NCI-H226 (cell line): ENCODE results near the gene RHOA.
"Not testable (repeated sequence)": the region's sequence is repeated elsewhere in the genome, so short reads cannot be mapped to it uniquely, and the experiment has no call there.

ENCODE experiments used
- DNase-seq: peaks from one replicate; pipeline ENCODE4 v3.0.0-alpha.2; 2015

The RHOA gene

DNA sequence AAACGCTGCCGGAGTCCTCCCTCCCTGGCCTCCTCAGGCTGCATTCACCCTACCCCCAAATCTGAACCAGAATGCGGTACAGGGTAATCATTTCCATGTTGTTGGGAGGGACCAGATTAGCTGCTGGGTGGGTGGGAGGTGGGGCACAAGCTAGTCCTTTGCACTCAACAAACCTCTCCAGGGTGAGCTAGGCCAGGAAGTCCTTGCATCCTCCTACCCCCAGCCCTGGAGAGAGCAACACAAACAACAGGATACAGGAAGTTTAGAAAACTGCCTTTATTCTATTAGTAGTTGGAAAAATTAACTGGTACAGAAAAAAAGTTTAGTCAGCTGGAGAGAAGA is 52.9 kb downstream of the RHOA start:
- peak; percentile 39 for DNase-seq

- peak; percentile 97 for DNase-seq
Observed at GRCh38 chr3:49358217-49358883, 53.4 kb downstream of the RHOA start, which contains the start of gene GPX1. Gene GPX1, minus strand, starts transcription at chr3:49358353. Its CDS starts 75 bp downstream, at chr3:49358278.

DNA sequence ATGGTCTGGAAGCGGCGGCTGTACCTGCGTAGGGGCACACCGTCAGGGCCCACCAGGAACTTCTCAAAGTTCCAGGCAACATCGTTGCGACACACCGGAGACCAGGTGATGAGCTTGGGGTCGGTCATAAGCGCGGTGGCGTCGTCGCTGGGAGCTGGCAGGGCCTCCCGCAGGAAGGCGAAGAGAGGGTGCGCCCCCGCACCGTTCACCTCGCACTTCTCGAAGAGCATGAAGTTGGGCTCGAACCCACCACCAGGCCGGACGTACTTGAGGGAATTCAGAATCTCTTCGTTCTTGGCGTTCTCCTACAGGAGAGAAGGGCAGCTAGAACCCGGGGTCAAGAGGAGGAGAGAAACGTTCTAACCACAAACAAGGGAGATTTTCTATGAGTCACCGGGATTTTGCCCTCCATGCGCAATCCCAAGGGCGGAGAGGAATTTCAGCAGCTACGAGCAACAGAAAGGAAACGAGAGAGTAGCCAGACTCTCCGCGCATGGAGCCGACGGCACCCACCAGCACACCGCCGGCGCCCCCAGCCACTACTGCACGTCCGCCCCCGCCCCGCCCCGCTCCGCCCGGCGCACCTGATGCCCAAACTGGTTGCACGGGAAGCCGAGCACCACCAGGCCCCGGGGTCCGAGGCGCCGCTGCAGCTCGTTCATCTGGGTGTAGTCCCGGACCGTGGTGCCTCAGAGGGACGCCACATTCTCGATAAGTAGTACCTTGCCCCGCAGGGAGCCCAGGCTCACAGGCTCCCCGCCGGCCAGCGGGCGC is 54.1 kb downstream of the RHOA start:
- peak; percentile 90 for DNase-seq

DNA sequence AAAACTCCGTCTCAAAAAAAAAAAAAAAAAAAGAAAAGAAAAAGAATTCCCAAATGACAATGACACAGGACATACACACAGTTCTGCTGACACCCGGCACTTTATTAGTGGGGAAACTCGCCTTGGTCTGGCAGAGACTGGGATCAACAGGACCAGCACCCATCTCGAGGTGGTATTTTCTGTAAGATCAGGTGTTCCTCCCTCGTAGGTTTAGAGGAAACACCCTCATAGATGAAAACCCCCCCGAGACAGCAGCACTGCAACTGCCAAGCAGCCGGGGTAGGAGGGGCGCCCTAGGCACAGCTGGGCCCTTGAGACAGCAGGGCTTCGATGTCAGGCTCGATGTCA is 54.7 kb downstream of the RHOA start:
- DNase-seq = not testable (repeated sequence)

GRCh38 chr3:49352890-49353421 is 58.8 kb downstream of the RHOA start:
- no peak for DNase-seq

DNA sequence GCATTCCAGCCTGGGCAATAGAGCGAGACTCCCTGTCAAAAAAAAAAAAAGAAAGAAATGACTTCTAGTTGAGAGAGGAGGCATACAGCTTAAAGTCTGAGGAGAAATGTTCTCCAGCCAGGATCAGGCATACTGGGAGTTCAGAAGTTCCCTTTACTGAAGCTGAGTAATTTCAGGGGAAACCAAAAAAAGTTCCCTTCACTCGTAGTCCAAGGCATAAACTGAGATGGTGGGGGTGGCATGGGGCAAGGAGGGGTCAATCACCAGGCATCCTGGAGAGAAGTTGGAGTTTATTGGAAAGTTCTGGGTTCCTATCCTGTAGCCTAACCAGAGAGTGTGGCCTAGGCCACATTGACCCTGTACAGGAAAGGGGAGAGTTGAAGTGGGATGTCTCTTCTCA is 59.5 kb downstream of the RHOA start:
- no peak for DNase-seq

DNA sequence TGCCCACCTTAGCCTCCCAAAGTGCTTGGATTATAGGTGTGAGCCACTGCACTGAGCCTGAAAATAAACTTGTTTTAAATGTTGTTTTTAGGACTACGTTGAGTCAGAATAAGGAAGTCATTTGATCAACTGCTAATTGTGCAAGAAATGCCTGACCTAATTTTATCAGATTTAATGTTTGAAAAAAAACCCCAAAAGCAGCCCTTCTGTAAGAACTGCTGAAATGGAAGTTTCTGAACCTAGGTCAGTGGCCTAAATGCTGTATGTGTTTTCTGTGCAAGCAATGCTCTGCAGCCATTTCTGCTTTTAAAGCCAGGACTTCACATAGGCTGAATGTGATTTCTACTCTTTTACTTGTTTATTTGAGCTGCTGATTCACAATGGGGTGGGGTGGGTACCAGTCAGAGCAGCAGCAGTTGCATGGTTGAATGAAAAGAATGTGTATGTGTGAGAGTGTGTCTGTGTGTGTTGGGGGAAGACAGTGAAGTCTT is 60.2 kb downstream of the RHOA start:
- peak; percentile 83 for DNase-seq

DNA sequence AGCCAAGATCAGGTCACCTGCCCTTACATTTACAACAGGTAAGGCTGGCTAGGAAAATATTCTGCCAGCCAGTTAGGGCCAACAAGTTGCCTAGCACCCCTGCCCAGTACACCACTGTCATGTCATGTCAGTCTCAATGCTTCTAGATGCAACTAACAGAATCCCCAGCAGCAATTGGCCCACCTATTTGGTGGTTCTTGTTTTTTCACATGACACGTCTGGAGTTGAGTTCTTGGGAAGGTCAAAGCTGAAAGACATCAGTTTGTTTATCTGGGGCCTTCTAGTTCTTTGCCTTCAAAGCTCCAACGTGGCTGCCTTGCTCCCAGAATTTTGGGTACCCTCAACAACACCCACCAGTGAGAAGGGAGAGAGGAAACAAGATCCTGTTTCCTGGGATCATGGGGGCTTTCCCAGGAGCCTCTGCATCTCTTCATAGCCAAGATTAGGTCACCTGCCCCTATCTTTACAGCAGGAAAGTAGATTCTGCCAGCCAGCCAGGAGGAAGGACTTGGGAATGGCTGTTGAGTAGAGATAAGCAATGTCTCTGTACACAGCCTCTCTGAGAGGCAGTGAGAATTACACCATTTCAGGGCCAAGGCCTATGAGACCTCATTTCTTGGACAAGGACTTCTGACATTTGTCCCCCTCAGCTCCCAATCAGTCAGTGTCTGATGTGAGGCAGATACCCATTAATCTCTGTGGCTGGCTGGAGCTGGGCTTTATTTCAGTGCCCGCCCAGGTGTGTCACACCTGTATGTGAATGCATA is 62.2 kb downstream of the RHOA start:
- DNase-seq = peak; percentile 58

- DNase-seq = not testable (repeated sequence)
Observed at GRCh38 chr3:49348361-49348760, 63.4 kb downstream of the RHOA start.

DNA sequence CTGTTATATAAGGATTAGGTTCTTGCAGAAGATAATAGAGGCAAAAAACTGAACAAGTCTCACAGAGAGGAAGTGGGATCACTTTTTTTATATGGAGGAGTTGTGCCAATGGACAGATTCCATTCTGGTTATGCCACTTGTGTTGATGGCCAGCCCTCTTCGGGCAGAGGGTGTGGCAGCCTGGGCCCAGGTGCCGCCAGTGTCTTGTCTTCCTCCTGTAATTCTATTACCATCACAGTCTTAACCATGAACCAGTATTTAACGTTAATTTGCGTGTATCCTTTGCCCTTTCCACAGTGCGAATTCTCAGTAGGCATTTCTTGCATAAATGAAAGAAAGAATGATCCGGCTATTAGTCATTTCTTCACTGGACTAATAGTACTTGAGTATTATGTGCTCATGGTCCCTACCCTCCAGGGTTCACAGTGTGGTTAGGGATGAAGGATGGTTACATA is 65.0 kb downstream of the RHOA start:
- DNase-seq = peak; percentile 83

GRCh38 chr3:49343163-49343562 is 68.6 kb downstream of the RHOA start:
- DNase-seq = no peak

DNA sequence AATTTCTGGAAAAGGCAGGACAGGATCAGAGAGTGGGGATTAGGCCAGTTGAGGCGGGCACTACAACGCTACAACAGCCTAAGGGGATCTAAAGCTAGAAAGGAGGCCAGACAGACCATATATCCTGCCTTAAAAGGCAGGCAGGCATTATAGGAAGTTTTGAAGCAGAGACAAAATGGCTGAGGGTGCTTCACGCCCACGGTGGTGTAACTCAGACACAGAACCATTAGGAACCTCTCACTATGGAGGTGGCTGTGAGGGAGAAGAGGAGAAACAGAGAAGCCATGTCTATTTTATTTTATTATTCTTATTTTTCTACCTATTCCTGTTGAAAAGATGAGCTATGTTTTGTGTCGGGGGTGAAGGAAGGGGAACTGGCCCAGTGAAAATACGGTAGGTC is 69.8 kb downstream of the RHOA start:
- DNase-seq = no peak

GRCh38 chr3:49339941-49340800 is 71.6 kb downstream of the RHOA start, which contains the start of gene USP4:
Gene USP4, minus strand, starts transcription at chr3:49340053. Its CDS starts 29 bp downstream, at chr3:49340024.
- DNase-seq = peak; percentile 96

- no peak for DNase-seq
Observed at GRCh38 chr3:49339581-49339940, 72.2 kb downstream of the RHOA start.

- no peak for DNase-seq
Observed at GRCh38 chr3:49333916-49334633, 77.7 kb downstream of the RHOA start.

DNA sequence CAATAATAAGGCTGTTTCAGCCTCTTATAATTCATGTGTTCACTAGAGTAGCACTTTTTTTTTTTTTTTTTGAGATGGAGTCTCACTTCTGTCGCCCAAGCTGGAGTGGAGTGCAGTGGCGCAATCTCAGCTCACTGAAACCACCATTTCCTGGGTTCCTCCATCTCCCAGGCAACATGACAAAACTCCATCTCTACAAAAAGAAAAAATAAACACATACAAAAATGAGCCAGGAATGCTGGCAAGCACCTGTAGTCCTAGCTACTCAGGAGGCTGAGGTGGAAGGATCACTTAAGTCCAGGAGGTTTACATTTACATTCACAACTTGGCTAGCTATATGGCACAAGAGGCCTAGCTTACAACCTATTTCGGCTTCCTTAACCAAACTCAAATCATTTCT is 78.7 kb downstream of the RHOA start:
- DNase-seq = peak; percentile 49

GRCh38 chr3:49329186-49329585 is 82.6 kb downstream of the RHOA start:
- DNase-seq = peak; percentile 22

GRCh38 chr3:49328350-49328749 is 83.4 kb downstream of the RHOA start:
- not testable (repeated sequence) for DNase-seq

DNA sequence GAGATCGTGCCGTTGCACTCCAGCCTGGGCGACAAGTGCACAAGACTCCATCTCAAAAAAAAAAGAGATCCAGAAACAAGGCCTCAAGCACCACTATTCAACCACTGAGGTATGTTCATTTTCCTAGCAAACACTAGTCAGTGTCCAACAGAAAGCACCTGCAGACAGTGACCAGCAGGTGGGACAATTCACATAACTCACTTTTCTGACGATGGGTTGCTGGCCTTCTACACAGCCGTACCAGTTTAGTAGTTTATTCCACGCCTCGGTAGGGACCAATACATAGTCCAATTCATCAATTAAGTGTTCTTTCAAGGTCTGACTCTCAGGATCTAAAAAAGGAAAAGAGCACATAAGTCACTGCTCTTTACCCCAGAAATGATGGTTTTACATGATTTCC is 84.3 kb downstream of the RHOA start:
- no peak for DNase-seq

- no peak for DNase-seq
Observed at GRCh38 chr3:49324768-49325167, 87.0 kb downstream of the RHOA start.

DNA sequence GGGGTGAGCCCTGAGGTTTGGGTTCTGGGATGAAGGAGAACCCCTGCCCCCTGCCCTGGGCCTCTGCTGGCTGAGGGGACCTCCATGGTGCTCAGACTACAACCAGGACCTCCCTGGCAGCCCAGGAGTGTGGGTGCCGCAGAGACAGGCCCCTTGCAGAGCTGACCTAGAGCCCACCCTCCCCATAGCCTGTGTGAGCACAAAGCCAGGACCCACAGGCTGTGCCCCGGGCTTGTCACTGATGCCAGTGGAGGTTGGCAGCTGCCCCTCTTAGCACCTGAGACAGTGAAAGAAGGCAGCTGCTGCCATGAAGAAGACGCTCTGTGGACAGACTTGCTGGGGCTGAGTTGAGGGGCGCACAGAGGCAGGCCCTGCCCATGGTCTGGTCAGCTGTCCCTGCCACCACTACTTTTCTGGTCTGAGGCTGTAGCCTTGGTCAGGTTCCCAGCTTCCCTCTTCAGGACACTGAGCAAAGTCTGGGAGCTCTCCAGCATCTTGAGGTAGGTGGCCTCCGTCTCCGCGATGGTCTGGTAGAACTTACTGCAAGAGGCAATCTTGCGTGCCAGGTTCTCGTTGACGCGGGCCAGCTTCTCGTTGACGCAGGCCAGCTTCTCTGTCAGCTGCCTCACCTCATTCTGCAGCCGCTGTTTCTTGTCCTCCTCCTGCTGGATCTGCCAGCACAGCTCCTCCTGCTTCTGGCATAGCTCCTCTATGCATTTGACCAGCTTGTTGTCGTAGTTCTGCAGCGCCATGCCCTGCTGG is 94.9 kb downstream of the RHOA start:
- DNase-seq = no peak
